Gastrocnemius medialis (tissue), 4 donors: ENCODE data around the gene TFIP11. TPM values are rescaled to one million over a fixed set of nuclear protein-coding genes. Genes with fewer than 3 reads are reported as not detected.

Experiments used
- ATAC-seq, 2 donors: fragments of 150-250 bp; one replicate each; pipeline ENCODE4 v1.9.1; 2016
- DNase-seq, 2 donors: peaks; one replicate each; pipeline ENCODE4 v3.0.0-alpha.2; 2019
- H3K27ac ChIP-seq, 4 donors: fragments of 200-600 bp; sonication (generic); 1 replicate in 1 of 4; 2 replicates in 3 of 4; pipeline ENCODE4 v1.5.1; 2016 to 2018; ENCODE audit warnings: mild to moderate bottlenecking in 2 of 4, moderate library complexity in 1 of 4
- H3K27me3 ChIP-seq, 3 donors: fragments of 200-600 bp; sonication (generic) in 2 of 3; 1 replicate in 1 of 3; 2 replicates in 2 of 3; pipeline versions ENCODE4 v1.5.1 to v1.6.0; 2016 to 2019; ENCODE audit warnings: mild to moderate bottlenecking in 1 of 3, moderate library complexity in 1 of 3
- H3K36me3 ChIP-seq, 2 donors: fragments of 200-600 bp; sonication (generic) in 1 of 2; one replicate each; pipeline ENCODE4 v1.5.1; 2017 to 2018
- H3K4me1 ChIP-seq, 2 donors: fragments of 200-600 bp; sonication (generic) in 1 of 2; one replicate each; pipeline ENCODE4 v1.5.1; 2016 to 2017; ENCODE audit warnings: mild to moderate bottlenecking in 2 of 2
- H3K4me3 ChIP-seq, 4 donors: fragments of 200-600 bp; sonication (generic) in 3 of 4; 1 replicate in 1 of 4; 2 replicates in 3 of 4; pipeline ENCODE4 v1.5.1; 2016 to 2019; ENCODE audit warnings: mild to moderate bottlenecking in 2 of 4
- H3K9me3 ChIP-seq, 3 donors: fragments of 200-600 bp; sonication (generic) in 2 of 3; 1 replicate in 1 of 3; 2 replicates in 2 of 3; pipeline ENCODE4 v1.5.1; 2016 to 2019
- POLR2A ChIP-seq, 2 donors: fragments of 450-650 bp; IDR thresholded peaks; one replicate each; pipeline ENCODE4 v1.6.1; 2017; ENCODE audit warnings: antibody characterized with exemption in 2 of 2, mild to moderate bottlenecking in 2 of 2, moderate library complexity in 2 of 2
- in situ Hi-C, 4 donors: fragments of 200-750 bp; cut with MboI; loops; one replicate each; pipeline versions ENCODE4 v1.15.0 to v1.8.0; 2017; ENCODE audit warnings: low sequenced_read_pairs in 4 of 4
- intact Hi-C: fragments of 100-400 bp; cut with DNase I; formaldehyde crosslinking; loops from one replicate; pipeline ENCODE4 v1.15.1; 2023; ENCODE audit warnings: low total_unique reads
- total RNA-seq, 4 donors: library from RNA; depleted of rRNA; stranded (reverse); fragments of >200 nt; gene quantifications; one replicate each; pipeline versions ENCODE4 v1.1.0 to v1.2.3, GENCODE V29; 2016
- TF ChIP-seq, protein P1 (sequence below), 5 experiments: fragments of 450-650 bp in 3 of 5; fragments of 200-600 bp in 2 of 5; sonication (generic) in 2 of 5; IDR thresholded peaks in 4 of 5; conservative IDR thresholded peaks in 1 of 5; 1 replicate in 4 of 5; 2 replicates in 1 of 5; pipeline ENCODE4 v1.5.1; 2016 to 2019; ENCODE audit warnings: antibody characterized with exemption in 5 of 5, mild to moderate bottlenecking in 3 of 5, moderate library complexity in 3 of 5

Gene TFIP11
- total RNA-seq, 4 donors from 2014 or later: 33.1 to 65.7 (median 49.2) TPM

DNA sequence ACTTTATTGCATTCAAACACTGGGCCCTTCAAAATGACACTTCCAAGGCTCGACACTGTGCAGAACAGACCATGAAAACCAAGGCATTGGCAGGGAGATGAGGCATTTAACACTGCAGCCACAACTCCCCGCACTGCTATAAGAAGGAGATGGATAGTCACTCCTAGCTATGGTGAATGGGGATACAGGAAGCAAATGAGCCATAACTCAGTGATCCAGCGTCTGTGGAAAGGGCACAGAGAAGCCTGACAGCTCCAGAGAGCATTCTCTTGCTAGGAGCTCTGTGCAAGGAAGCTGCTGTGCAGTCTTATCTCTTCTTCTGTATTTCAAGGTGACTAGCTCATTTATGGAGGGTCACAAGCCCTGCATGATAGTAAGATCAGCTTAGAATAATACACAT is 49.6 kb downstream of the TFIP11 start:
- in situ Hi-C loops: loop anchor here in 1 of 4 donors (5.0 kb wide), 1 partner anchor 60 kb away; no protein-coding TSS in a partner anchor
- no peaks in the 10 kb centered on the region for H3K27me3 ChIP-seq
- TF ChIP-seq, protein P1, sequence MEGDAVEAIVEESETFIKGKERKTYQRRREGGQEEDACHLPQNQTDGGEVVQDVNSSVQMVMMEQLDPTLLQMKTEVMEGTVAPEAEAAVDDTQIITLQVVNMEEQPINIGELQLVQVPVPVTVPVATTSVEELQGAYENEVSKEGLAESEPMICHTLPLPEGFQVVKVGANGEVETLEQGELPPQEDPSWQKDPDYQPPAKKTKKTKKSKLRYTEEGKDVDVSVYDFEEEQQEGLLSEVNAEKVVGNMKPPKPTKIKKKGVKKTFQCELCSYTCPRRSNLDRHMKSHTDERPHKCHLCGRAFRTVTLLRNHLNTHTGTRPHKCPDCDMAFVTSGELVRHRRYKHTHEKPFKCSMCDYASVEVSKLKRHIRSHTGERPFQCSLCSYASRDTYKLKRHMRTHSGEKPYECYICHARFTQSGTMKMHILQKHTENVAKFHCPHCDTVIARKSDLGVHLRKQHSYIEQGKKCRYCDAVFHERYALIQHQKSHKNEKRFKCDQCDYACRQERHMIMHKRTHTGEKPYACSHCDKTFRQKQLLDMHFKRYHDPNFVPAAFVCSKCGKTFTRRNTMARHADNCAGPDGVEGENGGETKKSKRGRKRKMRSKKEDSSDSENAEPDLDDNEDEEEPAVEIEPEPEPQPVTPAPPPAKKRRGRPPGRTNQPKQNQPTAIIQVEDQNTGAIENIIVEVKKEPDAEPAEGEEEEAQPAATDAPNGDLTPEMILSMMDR (IDR thresholded peaks at IDR 0.05 in 4 of 5, conservative IDR thresholded peaks at IDR 0.05 in 1 of 5): no peak
- no peak for TF ChIP-seq POLR2A (IDR thresholded peaks at IDR 0.05)
- H3K4me3 ChIP-seq: no peak overlapping the region
- no peaks in the 10 kb centered on the region for H3K9me3 ChIP-seq
- ATAC-seq (no peak), DNase-seq (no peak)
- H3K36me3 ChIP-seq: peaks cover 1 to 69% of the 10 kb centered on the region in 2 donors
- no peak overlapping the region for H3K27ac ChIP-seq
- peaks cover 0 to 3% of the 10 kb centered on the region in 2 donors for H3K4me1 ChIP-seq
- intact Hi-C loops: no loop called here

DNA sequence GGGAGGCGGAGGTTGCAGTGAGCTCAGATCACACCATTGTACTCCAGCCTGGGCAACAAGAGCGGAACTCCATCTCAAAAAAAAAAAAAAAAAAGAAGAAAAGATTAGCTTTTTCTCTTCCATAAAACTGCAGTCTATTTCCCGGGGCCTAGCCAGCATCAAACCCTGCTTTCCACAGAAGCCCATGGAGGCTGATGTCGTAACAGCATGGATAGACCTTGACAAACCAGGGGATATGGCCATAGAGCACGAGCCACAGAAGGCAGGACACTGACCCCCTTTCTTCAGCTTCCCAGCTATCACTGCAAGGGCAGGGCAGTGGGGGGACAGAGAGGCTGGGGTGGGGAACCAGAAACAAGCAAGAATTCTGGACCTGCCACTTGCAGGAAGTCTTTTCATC is 50.2 kb downstream of the TFIP11 start:
- H3K36me3 ChIP-seq: peaks cover 0 to 69% of the 10 kb centered on the region in 2 donors
- no peak for DNase-seq
- in situ Hi-C loops: loop anchor here in 1 of 4 donors (5.0 kb wide), 1 partner anchor 60 kb away; no protein-coding TSS in a partner anchor
- no peak overlapping the region for H3K4me3 ChIP-seq
- H3K27ac ChIP-seq: no peak overlapping the region
- H3K27me3 ChIP-seq: no peaks in the 10 kb centered on the region
- no peaks in the 10 kb centered on the region for H3K9me3 ChIP-seq
- no peak for TF ChIP-seq POLR2A (IDR thresholded peaks at IDR 0.05)
- TF ChIP-seq, protein P1 (IDR thresholded peaks at IDR 0.05 in 4 of 5, conservative IDR thresholded peaks at IDR 0.05 in 1 of 5): no peak
- no peak for ATAC-seq
- H3K4me1 ChIP-seq: peaks cover 0 to 3% of the 10 kb centered on the region in 2 donors
- intact Hi-C loops: no loop called here

DNA sequence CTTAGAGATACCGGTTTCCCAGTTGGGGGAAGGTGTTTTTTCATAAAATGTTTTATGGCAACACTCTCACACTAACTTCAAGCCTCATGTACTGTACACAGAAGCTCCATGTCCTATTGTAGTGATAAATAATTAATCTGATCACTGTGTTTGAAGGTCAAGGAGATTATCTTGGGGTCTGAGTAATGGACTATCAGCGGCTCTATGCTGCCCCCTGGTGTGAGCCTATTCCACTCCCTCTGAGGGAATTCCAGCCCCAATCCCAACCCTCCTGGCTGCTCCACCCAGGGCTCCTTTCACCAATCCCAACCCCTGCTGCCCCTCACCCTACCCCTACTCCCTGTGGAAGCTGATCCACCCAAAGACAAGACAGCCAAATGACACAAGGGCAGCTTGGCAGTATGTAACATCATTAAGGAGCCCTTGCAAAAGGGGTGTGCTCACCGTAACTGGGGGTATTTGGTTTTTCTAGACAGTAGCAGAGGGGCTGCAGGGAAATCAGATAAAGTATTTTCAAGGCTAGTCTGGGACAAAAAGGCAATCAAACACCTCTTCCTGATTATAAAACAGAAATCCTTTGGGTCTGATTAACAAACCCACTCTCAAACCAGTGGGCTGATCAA is 51.0 kb downstream of the TFIP11 start:
- Histone ChIP-seq H3K27ac (no peak overlapping the region), H3K9me3 (no peaks in the 10 kb centered on the region), H3K4me3 (no peak overlapping the region), H3K4me1 (peaks cover 0 to 3% of the 10 kb centered on the region in 2 donors), H3K36me3 (peaks cover 0 to 63% of the 10 kb centered on the region in 2 donors), H3K27me3 (no peaks in the 10 kb centered on the region)
- ATAC-seq (peak in 1 of 2 donors; percentile 22), DNase-seq (peak in 1 of 2 donors; percentile 30)
- intact Hi-C loops (loop anchor here (1.0 kb wide), 1 partner anchor 63 kb away; no protein-coding TSS in a partner anchor), in situ Hi-C loops (loop anchor here in 1 of 4 donors (5.0 kb wide), 1 partner anchor 59 kb away; no protein-coding TSS in a partner anchor)
- TF ChIP-seq, protein P1 (IDR thresholded peaks at IDR 0.05 in 4 of 5, conservative IDR thresholded peaks at IDR 0.05 in 1 of 5): peak; percentile 61 to 74 (median 70)
- TF ChIP-seq POLR2A (IDR thresholded peaks at IDR 0.05): no peak

DNA sequence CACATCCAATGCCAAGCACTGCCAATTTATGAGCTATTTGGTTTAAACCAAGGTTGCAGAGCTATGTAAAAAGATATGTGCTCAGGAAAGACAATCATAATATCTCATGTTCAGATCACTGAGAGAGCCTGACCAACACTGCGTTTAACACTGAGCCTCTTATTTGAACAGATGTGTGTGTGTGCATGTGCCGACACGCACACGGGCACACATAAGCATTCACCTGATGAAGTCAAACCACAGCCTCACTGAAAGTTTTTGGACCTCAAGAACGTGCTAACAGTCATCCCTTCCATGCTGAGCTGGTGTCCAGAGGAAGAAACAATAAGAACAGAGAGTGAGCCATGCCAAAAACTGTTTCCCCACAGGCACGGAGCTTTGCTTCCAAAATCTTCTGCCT is 52.1 kb downstream of the TFIP11 start:
- H3K27ac ChIP-seq: no peak overlapping the region
- H3K36me3 ChIP-seq: peaks cover 0 to 52% of the 10 kb centered on the region in 2 donors
- DNase-seq (no peak), ATAC-seq (no peak)
- TF ChIP-seq, protein P1 (IDR thresholded peaks at IDR 0.05 in 4 of 5, conservative IDR thresholded peaks at IDR 0.05 in 1 of 5): no peak
- TF ChIP-seq POLR2A (IDR thresholded peaks at IDR 0.05): no peak
- no peak overlapping the region for H3K4me3 ChIP-seq
- H3K9me3 ChIP-seq: no peaks in the 10 kb centered on the region
- no peaks in the 10 kb centered on the region for H3K4me1 ChIP-seq
- in situ Hi-C loops: loop anchor here in 1 of 4 donors (5.0 kb wide), 1 partner anchor 58 kb away; no protein-coding TSS in a partner anchor
- intact Hi-C loops: no loop called here
- no peaks in the 10 kb centered on the region for H3K27me3 ChIP-seq
